Chondrocyte (in vitro differentiated cells): ENCODE results near the gene MEIS1. TPM values are rescaled to one million over a fixed set of nuclear protein-coding genes. Genes with fewer than 3 reads are reported as not detected.

ENCODE experiments used
- DNase-seq: peaks from one replicate; pipeline ENCODE4 v3.0.0; 2021; ENCODE audit warnings: mixed read lengths, low spot score
- H3K27ac Mint-ChIP-seq: one replicate; pipeline ENCODE4 v1.8.0; 2021; ENCODE audit warnings: mild to moderate bottlenecking, moderate library complexity, mixed read lengths; ENCODE audit not compliant: unreplicated experiment
- H3K27me3 Mint-ChIP-seq: 2 replicates; pipeline ENCODE4 v1.8.0; 2021; ENCODE audit warnings: low read depth, mixed read lengths
- H3K36me3 Mint-ChIP-seq: 2 replicates; pipeline ENCODE4 v1.8.0; 2021; ENCODE audit warnings: low read depth, mixed read lengths
- H3K4me1 Mint-ChIP-seq: 2 replicates; pipeline ENCODE4 v1.8.0; 2021; ENCODE audit warnings: low read depth, mild to moderate bottlenecking, mixed read lengths
- H3K4me3 Mint-ChIP-seq: one replicate; pipeline ENCODE4 v1.8.0; 2021; ENCODE audit warnings: mild to moderate bottlenecking, moderate library complexity, mixed read lengths; ENCODE audit not compliant: unreplicated experiment
- H3K9me3 Mint-ChIP-seq: 2 replicates; pipeline ENCODE4 v1.8.0; 2021; ENCODE audit warnings: low read depth, mixed read lengths
- CTCF ChIP-seq: fragments of 200-600 bp; sonication (generic); IDR thresholded peaks from 2 replicates; pipeline ENCODE4 v1.5.0; 2021; ENCODE audit warnings: antibody characterized with exemption, mild to moderate bottlenecking, moderate library complexity
- total RNA-seq: library from RNA; stranded (reverse); gene quantifications from 3 replicates; pipeline ENCODE4 v1.2.1, GENCODE V29; 2021

Gene MEIS1
- total RNA-seq, 1 donor from 2014 or later = 18.5 TPM

GRCh38 chr2:66566726-66567399 lies 131.9 kb downstream of the MEIS1 start:
- TF ChIP-seq CTCF = no peak
- no peak overlapping the region for H3K4me3 Mint-ChIP-seq
- no peaks in the 10 kb centered on the region for H3K27me3 Mint-ChIP-seq
- no peak for DNase-seq
- H3K27ac Mint-ChIP-seq = no peak overlapping the region
- H3K4me1 Mint-ChIP-seq = peaks cover 36% of the 10 kb centered on the region
- no peaks in the 10 kb centered on the region for H3K9me3 Mint-ChIP-seq
- peaks cover 3% of the 10 kb centered on the region for H3K36me3 Mint-ChIP-seq

GRCh38 chr2:66567729-66568128 lies 132.8 kb downstream of the MEIS1 start:
- no peak for TF ChIP-seq CTCF
- no peak overlapping the region for H3K27ac Mint-ChIP-seq
- peaks cover 28% of the 10 kb centered on the region for H3K4me1 Mint-ChIP-seq
- no peaks in the 10 kb centered on the region for H3K9me3 Mint-ChIP-seq
- H3K36me3 Mint-ChIP-seq = peaks cover 5% of the 10 kb centered on the region
- H3K27me3 Mint-ChIP-seq = no peaks in the 10 kb centered on the region
- H3K4me3 Mint-ChIP-seq = no peak overlapping the region
- DNase-seq = no peak

GRCh38 chr2:66568650-66569300 lies 133.8 kb downstream of the MEIS1 start:
- Mint-ChIP-seq H3K36me3 (peaks cover 3% of the 10 kb centered on the region), H3K4me1 (peaks cover 25% of the 10 kb centered on the region), H3K9me3 (no peaks in the 10 kb centered on the region), H3K4me3 (no peak overlapping the region), H3K27ac (peak overlapping the region; percentile 23), H3K27me3 (no peaks in the 10 kb centered on the region)
- no peak for DNase-seq
- TF ChIP-seq CTCF = no peak

DNA sequence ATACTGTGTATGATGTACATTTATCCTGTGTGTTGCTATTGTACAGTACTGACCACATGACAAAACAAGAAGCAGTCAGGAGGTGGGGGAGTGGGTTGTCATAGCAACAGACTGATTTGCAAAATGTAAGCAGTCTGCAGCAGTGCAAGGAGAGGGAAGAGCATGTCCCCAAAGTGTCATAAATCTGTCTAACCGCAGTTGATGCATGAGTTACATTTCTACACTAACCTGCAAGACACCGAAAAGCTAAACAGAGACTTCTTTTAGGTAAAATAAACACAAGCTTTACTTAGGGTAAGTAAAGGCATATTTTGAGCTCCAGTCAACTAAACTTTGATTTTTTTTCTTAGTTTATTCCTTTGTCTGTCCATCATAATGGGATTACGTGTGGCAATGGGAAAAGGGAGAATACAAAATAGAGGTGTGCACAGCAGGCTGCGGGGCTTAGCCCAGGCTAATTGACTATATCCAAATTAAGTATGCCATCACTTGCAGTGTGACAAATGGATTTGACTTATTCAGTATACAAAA lies 134.5 kb downstream of the MEIS1 start:
- DNase-seq = no peak
- peak overlapping the region; percentile 23 for H3K27ac Mint-ChIP-seq
- peaks cover 3% of the 10 kb centered on the region for H3K36me3 Mint-ChIP-seq
- no peak for TF ChIP-seq CTCF
- no peaks in the 10 kb centered on the region for H3K9me3 Mint-ChIP-seq
- no peaks in the 10 kb centered on the region for H3K27me3 Mint-ChIP-seq
- peaks cover 28% of the 10 kb centered on the region for H3K4me1 Mint-ChIP-seq
- H3K4me3 Mint-ChIP-seq = no peak overlapping the region

DNA sequence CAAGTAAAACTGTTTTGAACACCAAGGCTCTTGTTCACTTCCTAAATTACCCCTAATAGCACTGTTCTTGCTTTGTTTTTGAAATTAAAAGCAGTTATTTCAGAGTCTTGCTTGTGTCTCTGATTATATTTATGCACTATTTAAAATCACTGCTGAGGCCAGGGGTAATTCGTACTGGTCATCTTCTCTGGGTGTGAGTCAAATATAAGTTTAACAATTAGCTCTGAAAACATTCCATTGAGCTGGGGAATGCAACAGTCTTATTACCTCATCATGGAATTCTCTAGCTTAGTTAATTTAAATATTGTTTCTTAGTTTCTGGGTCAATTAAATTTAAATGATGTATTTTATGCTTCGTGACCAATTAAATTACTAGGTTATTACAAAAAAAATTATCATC lies 135.0 kb downstream of the MEIS1 start:
- Mint-ChIP-seq H3K27ac (no peak overlapping the region), H3K9me3 (no peaks in the 10 kb centered on the region), H3K4me1 (peaks cover 26% of the 10 kb centered on the region), H3K36me3 (peaks cover 3% of the 10 kb centered on the region), H3K4me3 (no peak overlapping the region), H3K27me3 (no peaks in the 10 kb centered on the region)
- DNase-seq = no peak
- no peak for TF ChIP-seq CTCF
